GM03348 (cell line): ENCODE measurements around the gene YIF1A.
A peak's percentile ranks its signal among the peaks of the same experiment; 100 is the strongest.
"Not testable (repeated sequence)": the region's sequence is repeated elsewhere in the genome, so short reads cannot be mapped to it uniquely, and the experiment has no call there.

Experiments used
- DNase-seq: peaks from one replicate; pipeline ENCODE4 v3.0.0; 2012; ENCODE audit warnings: low spot score

YIF1A gene

GRCh38 chr11:66326261-66327111 is 37.5 kb upstream of the YIF1A start:
- peak; percentile 68 for DNase-seq

GRCh38 chr11:66325263-66325671 is 36.3 kb upstream of the YIF1A start:
- no peak for DNase-seq

GRCh38 chr11:66324664-66325063 is 35.7 kb upstream of the YIF1A start:
- peak; percentile 54 for DNase-seq

- DNase-seq: no peak
These were observed 34.7 kb upstream of the YIF1A start for GRCh38 chr11:66323684-66324083.

- peak; percentile 76 for DNase-seq
These were observed 33.9 kb upstream of the YIF1A start for GRCh38 chr11:66322732-66323427.

GRCh38 chr11:66321606-66322005 is 32.7 kb upstream of the YIF1A start:
- DNase-seq: no peak

GRCh38 chr11:66320748-66321147 is 31.8 kb upstream of the YIF1A start:
- DNase-seq: not testable (repeated sequence)

GRCh38 chr11:66320289-66320688 is 31.3 kb upstream of the YIF1A start:
- DNase-seq: not testable (repeated sequence)

- no peak for DNase-seq
These were observed 29.6 kb upstream of the YIF1A start for GRCh38 chr11:66318600-66318970.

- peak; percentile 56 for DNase-seq
These were observed 29.0 kb upstream of the YIF1A start for GRCh38 chr11:66317723-66318599.

- peak; percentile 74 for DNase-seq
These were observed 28.4 kb upstream of the YIF1A start for GRCh38 chr11:66317322-66317722.

GRCh38 chr11:66316849-66317251 is 27.9 kb upstream of the YIF1A start, which contains the start of gene CD248:
Gene CD248, minus strand, starts transcription at chr11:66317044. Its CDS starts 17 bp downstream, at chr11:66317027.
- peak; percentile 91 for DNase-seq

GRCh38 chr11:66315921-66316811 is 27.2 kb upstream of the YIF1A start:
- peak; percentile 22 for DNase-seq

- DNase-seq: no peak
These were observed 26.5 kb upstream of the YIF1A start for GRCh38 chr11:66315498-66315885.

GRCh38 chr11:66314561-66315497 is 25.9 kb upstream of the YIF1A start:
- no peak for DNase-seq

- no peak for DNase-seq
These were observed 25.2 kb upstream of the YIF1A start for GRCh38 chr11:66314186-66314501.

- peak; percentile 58 for DNase-seq
These were observed 24.6 kb upstream of the YIF1A start for GRCh38 chr11:66313321-66314185.

- peak; percentile 97 for DNase-seq
These were observed 23.8 kb upstream of the YIF1A start for GRCh38 chr11:66312549-66313320.
